ENCODE data around the gene CDC42SE2.

Gene CDC42SE2

GRCh38 chr5:131281133-131281867, 17.4 kb downstream of the CDC42SE2 start:
- Histone ChIP-seq H3K27me3 (ENCODE audit: insufficient read depth, poor library complexity, severe bottlenecking) (no peaks in the 10 kb centered on the region), H3K27ac (replicated peaks) (no peak overlapping the region), H3K4me3 (replicated peaks; ENCODE audit: insufficient read depth, low read length) (no peak overlapping the region)
- DNase-seq (ENCODE audit: low read depth in 1 of 2, low spot score in 1 of 2): no peak
- TF ChIP-seq, protein P1, sequence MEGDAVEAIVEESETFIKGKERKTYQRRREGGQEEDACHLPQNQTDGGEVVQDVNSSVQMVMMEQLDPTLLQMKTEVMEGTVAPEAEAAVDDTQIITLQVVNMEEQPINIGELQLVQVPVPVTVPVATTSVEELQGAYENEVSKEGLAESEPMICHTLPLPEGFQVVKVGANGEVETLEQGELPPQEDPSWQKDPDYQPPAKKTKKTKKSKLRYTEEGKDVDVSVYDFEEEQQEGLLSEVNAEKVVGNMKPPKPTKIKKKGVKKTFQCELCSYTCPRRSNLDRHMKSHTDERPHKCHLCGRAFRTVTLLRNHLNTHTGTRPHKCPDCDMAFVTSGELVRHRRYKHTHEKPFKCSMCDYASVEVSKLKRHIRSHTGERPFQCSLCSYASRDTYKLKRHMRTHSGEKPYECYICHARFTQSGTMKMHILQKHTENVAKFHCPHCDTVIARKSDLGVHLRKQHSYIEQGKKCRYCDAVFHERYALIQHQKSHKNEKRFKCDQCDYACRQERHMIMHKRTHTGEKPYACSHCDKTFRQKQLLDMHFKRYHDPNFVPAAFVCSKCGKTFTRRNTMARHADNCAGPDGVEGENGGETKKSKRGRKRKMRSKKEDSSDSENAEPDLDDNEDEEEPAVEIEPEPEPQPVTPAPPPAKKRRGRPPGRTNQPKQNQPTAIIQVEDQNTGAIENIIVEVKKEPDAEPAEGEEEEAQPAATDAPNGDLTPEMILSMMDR (IDR thresholded peaks at IDR 0.05; ENCODE audit: insufficient read depth, low read length): no peak
- TF ChIP-seq GABPA (IDR thresholded peaks at IDR 0.05; ENCODE audit: low read depth): no peak
- no peak for TF ChIP-seq POLR2AphosphoS5 (IDR thresholded peaks at IDR 0.05; ENCODE audit: low read depth)
- no peak for TF ChIP-seq REST (IDR thresholded peaks at IDR 0.05; ENCODE audit: insufficient replicate concordance, low read depth)
- no peak for TF ChIP-seq SPI1 (IDR thresholded peaks at IDR 0.05; ENCODE audit: borderline replicate concordance, low read depth)

- TF ChIP-seq POLR2AphosphoS5 (IDR thresholded peaks at IDR 0.05; ENCODE audit: low read depth): no peak
- no peak for TF ChIP-seq REST (IDR thresholded peaks at IDR 0.05; ENCODE audit: insufficient replicate concordance, low read depth)
- TF ChIP-seq, protein P1 (IDR thresholded peaks at IDR 0.05; ENCODE audit: insufficient read depth, low read length): no peak
- Histone ChIP-seq H3K27ac (replicated peaks) (no peak overlapping the region), H3K27me3 (ENCODE audit: insufficient read depth, poor library complexity, severe bottlenecking) (no peaks in the 10 kb centered on the region), H3K4me3 (replicated peaks; ENCODE audit: insufficient read depth, low read length) (no peak overlapping the region)
- DNase-seq (ENCODE audit: low read depth in 1 of 2, low spot score in 1 of 2): no peak
Observed at GRCh38 chr5:131281868-131282234, 18.0 kb downstream of the CDC42SE2 start.

DNA sequence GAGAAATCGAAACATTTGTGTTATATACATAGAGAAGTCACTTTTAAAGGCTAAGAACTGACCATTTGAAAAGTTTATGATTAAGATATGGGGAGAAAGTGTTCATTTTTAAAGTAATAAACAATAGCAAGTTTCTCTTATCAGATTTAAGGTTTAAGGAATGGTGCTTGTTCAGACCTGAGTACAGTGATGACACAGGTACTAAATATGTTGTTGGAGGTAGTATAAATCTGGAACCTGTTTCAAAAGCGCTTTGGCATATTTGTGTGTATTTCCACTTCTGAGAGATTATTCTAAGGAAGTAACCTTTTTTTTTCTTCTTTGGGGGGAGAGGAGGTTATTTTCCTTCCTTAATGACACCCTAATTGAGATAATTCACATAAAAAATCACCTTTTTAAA, 18.4 kb downstream of the CDC42SE2 start:
- TF ChIP-seq SPI1 (IDR thresholded peaks at IDR 0.05; ENCODE audit: borderline replicate concordance, low read depth) (no peak), REST (IDR thresholded peaks at IDR 0.05; ENCODE audit: insufficient replicate concordance, low read depth) (no peak), POLR2AphosphoS5 (IDR thresholded peaks at IDR 0.05; ENCODE audit: low read depth) (no peak), GABPA (IDR thresholded peaks at IDR 0.05; ENCODE audit: low read depth) (no peak)
- TF ChIP-seq, protein P1 (IDR thresholded peaks at IDR 0.05; ENCODE audit: insufficient read depth, low read length): no peak
- Histone ChIP-seq H3K4me3 (replicated peaks; ENCODE audit: insufficient read depth, low read length) (no peak overlapping the region), H3K27ac (replicated peaks) (no peak overlapping the region), H3K27me3 (ENCODE audit: insufficient read depth, poor library complexity, severe bottlenecking) (no peaks in the 10 kb centered on the region)
- DNase-seq (ENCODE audit: low read depth in 1 of 2, low spot score in 1 of 2): no peak
